K562 (cell line): ENCODE data around the gene SARS2. TPM values are rescaled to one million over a fixed set of nuclear protein-coding genes. Genes with fewer than 3 reads are reported as not detected.
A peak's percentile ranks its signal among the peaks of the same experiment; 100 is the strongest.

ENCODE experiments used
- ASH1L ChIP-seq: fragments of 450-650 bp; IDR thresholded peaks from 2 replicates; pipeline ENCODE4 v1.6.1; 2018; ENCODE audit warnings: borderline replicate concordance, mild to moderate bottlenecking, low read depth; ENCODE audit not compliant: partially characterized antibody
- ATF6 ChIP-seq: sonication (generic); formaldehyde crosslinking; IDR thresholded peaks from 2 replicates; pipeline ENCODE4 v1.4.0; 2020; ENCODE audit warnings: mild to moderate bottlenecking, missing genetic modification reagents
- CHD2 ChIP-seq: IDR thresholded peaks from 2 replicates; pipeline ENCODE4 v1.6.1; 2011; ENCODE audit warnings: low read depth, low read length
- EGR1 ChIP-seq: fragments of 450-650 bp; conservative IDR thresholded peaks from 2 replicates; pipeline ENCODE4 v1.6.1; 2017; ENCODE audit warnings: mild to moderate bottlenecking
- ILF3 ChIP-seq: fragments of 450-650 bp; IDR thresholded peaks from 2 replicates; pipeline ENCODE4 v1.6.1; 2018; ENCODE audit warnings: antibody characterized with exemption, mild to moderate bottlenecking, moderate library complexity, borderline replicate concordance
- RERE ChIP-seq: sonication (generic); formaldehyde crosslinking; IDR thresholded peaks from 2 replicates; pipeline ENCODE4 v1.8.0; 2023; ENCODE audit warnings: missing genetic modification reagents, mild to moderate bottlenecking, borderline replicate concordance
- SIX5 ChIP-seq, 2 experiments: IDR thresholded peaks; 2 replicates each; pipeline ENCODE4 v1.6.1; 2011; ENCODE audit warnings: low read length in 2 of 2, borderline replicate concordance in 1 of 2, low read depth in 1 of 2, mild to moderate bottlenecking in 1 of 2, moderate library complexity in 1 of 2; ENCODE audit not compliant: insufficient read depth in 1 of 2
- ZNF316 ChIP-seq: fragments of 450-650 bp; IDR thresholded peaks from 2 replicates; pipeline ENCODE4 v1.6.1; 2016
- ZNF407 ChIP-seq: fragments of 450-650 bp; IDR thresholded peaks from 2 replicates; pipeline ENCODE4 v1.6.1; 2016; ENCODE audit warnings: low read depth
- ZNF583 ChIP-seq: fragments of 250-450 bp; sonication (Bioruptor Pico); IDR thresholded peaks from 2 replicates; pipeline ENCODE4 v1.4.0; 2020
- ZNF75A ChIP-seq: fragments of 450-650 bp; formaldehyde crosslinking; IDR thresholded peaks from 2 replicates; pipeline ENCODE4 v1.4.0; 2020; ENCODE audit warnings: mild to moderate bottlenecking
- ZNF778 ChIP-seq: fragments of 450-650 bp; formaldehyde crosslinking; IDR thresholded peaks from 2 replicates; pipeline ENCODE4 v1.4.0; 2020; ENCODE audit warnings: mild to moderate bottlenecking, moderate library complexity
- polyA plus RNA-seq, 8 experiments: library from polyadenylated mRNA; depleted of rRNA in 4 of 8; stranded (reverse) in 5 of 8; unstranded in 3 of 8; fragments of >200 nt; fragmentation: Nextera tagmentation in 2 of 8; fragmentation: Illumina TruSeq in 1 of 8; extraction: Ambion mirVana in 2 of 8; extraction: Trizol in 1 of 8; gene quantifications; 2 replicates each; pipeline versions ENCODE4 v1.2.1 to v1.2.3, GENCODE V29; 2011 to 2014; ENCODE audit warnings: inconsistent platforms in 1 of 8, missing spikeins in 1 of 8
- total RNA-seq, 7 experiments: library from RNA; depleted of rRNA in 6 of 7; stranded (reverse); fragments of >200 nt in 6 of 7; fragmentation: Illumina TruSeq in 2 of 7; extraction: Trizol in 2 of 7; gene quantifications; 2 replicates each; pipeline versions ENCODE4 v1.2.1 to v1.2.3, GENCODE V29; 2011 to 2021; ENCODE audit warnings: low replicate concordance in 1 of 7

The SARS2 gene
- total and polyA plus RNA-seq, 9 of the 15 experiments (the other 6 are each of a cell fraction or from before 2014, with no cell fraction given) = 3.1 to 59.1 (median 31.7) TPM

- TF ChIP-seq ZNF583 (CRISPR knock-in tag) (no peak), ATF6 (CRISPR knock-in tag) (no peak), ILF3 (no peak), ZNF316 (peak; percentile 89), RERE (CRISPR knock-in tag) (no peak), CHD2 (peak; percentile 84), ZNF778 (CRISPR knock-in tag) (no peak), ASH1L (peak; percentile 94), ZNF407 (no peak), SIX5 (IDR thresholded peaks at IDR 0.05; ENCODE audit: borderline replicate concordance in 1 of 2, insufficient read depth in 1 of 2, low read depth in 1 of 2, low read length in 2 of 2) (peak; percentile 95 to 98), ZNF75A (CRISPR knock-in tag) (no peak), EGR1 (peak; percentile 48; the same call in 1 of the 2 replicates)
Observed at GRCh38 chr19:38899447-38900201, 30.9 kb downstream of the SARS2 start, which contains the start of the genes NFKBIB and SIRT2 (continued).
